HL-60 (cell line): ENCODE data around the gene CNTNAP2.

Source experiments
- CTCF ChIP-seq: IDR thresholded peaks from one replicate; pipeline ENCODE4 v1.5.1; 2011; ENCODE audit warnings: low read length, control low read depth, inconsistent platforms; ENCODE audit not compliant: insufficient read depth
- POLR2AphosphoS5 ChIP-seq: IDR thresholded peaks from 2 replicates; pipeline ENCODE4 v1.6.1; 2012; ENCODE audit warnings: low read depth
- REST ChIP-seq: IDR thresholded peaks from 2 replicates; pipeline ENCODE4 v1.6.1; 2012; ENCODE audit warnings: low read depth; ENCODE audit not compliant: insufficient replicate concordance
- SPI1 ChIP-seq: IDR thresholded peaks from 2 replicates; pipeline ENCODE4 v1.6.1; 2012; ENCODE audit warnings: low read depth, mild to moderate bottlenecking, borderline replicate concordance

DNA sequence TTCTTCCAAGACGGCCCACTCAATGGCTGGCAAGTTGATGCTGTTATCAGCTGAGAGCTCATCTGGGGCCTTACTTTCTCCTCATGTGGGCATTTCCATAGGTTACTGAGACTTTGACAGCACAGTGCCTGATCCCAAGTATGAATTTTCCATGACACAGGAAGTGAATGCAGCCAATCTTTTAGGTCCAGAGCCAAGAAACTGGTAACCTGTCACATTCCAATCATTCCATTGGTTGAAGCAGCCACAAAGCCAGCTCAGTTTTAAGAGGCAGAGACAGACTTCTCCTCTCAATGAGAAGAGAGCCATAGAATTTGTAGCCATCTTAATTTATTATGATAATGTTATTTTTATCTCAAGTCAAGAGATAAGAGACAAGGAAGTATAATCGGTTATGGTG is 775.5 kb downstream of the CNTNAP2 start:
- no peak for TF ChIP-seq CTCF
- TF ChIP-seq POLR2AphosphoS5 = no peak
- TF ChIP-seq SPI1 = no peak
- TF ChIP-seq REST = no peak
